GM12878 (cell line): ENCODE measurements around the gene DST. TPM values are rescaled to one million over a fixed set of nuclear protein-coding genes. Genes with fewer than 3 reads are reported as not detected.

ENCODE experiments used
- ATAC-seq: fragments of 200-7000 bp; cut with Tn5 transposase; 3 replicates; pipeline ENCODE4 v1.9.1; 2020; ENCODE audit warnings: mild to moderate bottlenecking, moderate library complexity
- BruUV-seq: library from RNA; stranded (reverse); fragments of 400-500 nt; replicated peaks from 2 replicates; lab custom pipeline; 2021; lab: Mats Ljungman, UMichigan
- CTCF ChIA-PET: fragments of 300-600 bp; sonication (Branson Sonifier 250); formaldehyde crosslinking; extraction: SDS; loops from one replicate; lab custom pipeline; 2021; ENCODE audit warnings: inconsistent platforms; lab: Yijun Ruan, JAX
- POLR2A ChIA-PET: fragments of 350-600 bp; formaldehyde crosslinking; extraction: SDS; loops from one replicate; lab custom pipeline; 2021; ENCODE audit warnings: inconsistent platforms; lab: Charles Lee
- RAD21 ChIA-PET: fragments of 300-600 bp; sonication (Branson Sonifier 250); formaldehyde crosslinking; loops from one replicate; lab custom pipeline; 2023; ENCODE audit warnings: antibody characterized with exemption; ENCODE audit not compliant: unreplicated experiment; lab: Charles Lee
- SMC1A ChIA-PET: fragments of 300-600 bp; sonication (Branson Sonifier 250); formaldehyde crosslinking; loops from one replicate; lab custom pipeline; 2023; ENCODE audit not compliant: unreplicated experiment, uncharacterized antibody; lab: Charles Lee
- DNase-seq: peaks from one replicate; pipeline ENCODE4 v3.0.0-alpha.2; 2011; ENCODE audit warnings: low read depth, low spot score
- FAIRE-seq: peaks from 3 replicates; lab custom pipeline; 2011; peaks lifted over from hg19 to GRCh38; lab: Jason Lieb, UNC
- H2AFZ ChIP-seq: 2 replicates; pipeline ENCODE4 v1.6.0; 2011; ENCODE audit warnings: low read depth, low read length, control low read depth; ENCODE audit not compliant: control insufficient read depth
- H3K27ac ChIP-seq: 2 replicates; pipeline ENCODE4 v1.5.1; 2011; ENCODE audit warnings: control low read depth; ENCODE audit not compliant: control insufficient read depth, insufficient read depth
- H3K27me3 ChIP-seq, 2 experiments: replicated peaks in 1 of 2; 2 replicates each; pipeline versions ENCODE4 v1.6.0 to v1.6.1; 2011; ENCODE audit warnings: low read length in 1 of 2; ENCODE audit not compliant: control insufficient read depth in 2 of 2, insufficient read depth in 2 of 2
- H3K36me3 ChIP-seq, 2 experiments: 2 replicates each; pipeline ENCODE4 v1.5.1; 2011; ENCODE audit warnings: low read length in 1 of 2; ENCODE audit not compliant: control insufficient read depth in 2 of 2, insufficient read depth in 2 of 2
- H3K4me1 ChIP-seq: 2 replicates; pipeline ENCODE4 v1.6.1; 2011; ENCODE audit warnings: mild to moderate bottlenecking, low read length, moderate library complexity, mixed read lengths; ENCODE audit not compliant: control insufficient read depth, insufficient read depth
- H3K4me2 ChIP-seq: 2 replicates; pipeline ENCODE4 v1.6.0; 2011; ENCODE audit warnings: control low read depth; ENCODE audit not compliant: control insufficient read depth, insufficient read depth
- H3K4me3 ChIP-seq: fragments of 200-600 bp; sonication (generic); 2 replicates; pipeline ENCODE4 v1.5.1; 2016
- H3K79me2 ChIP-seq: 2 replicates; pipeline ENCODE4 v1.6.0; 2011; ENCODE audit warnings: low read length; ENCODE audit not compliant: control insufficient read depth, insufficient read depth
- H3K9ac ChIP-seq: 2 replicates; pipeline ENCODE4 v1.8.0; 2011; ENCODE audit warnings: low read length, control low read depth, mixed read lengths; ENCODE audit not compliant: control insufficient read depth, insufficient read depth
- H3K9me3 ChIP-seq: replicated peaks from 3 replicates; pipeline ENCODE4 v1.5.1; 2011; ENCODE audit warnings: mild to moderate bottlenecking, low read length; ENCODE audit not compliant: control insufficient read depth, insufficient read depth
- H4K20me1 ChIP-seq: 2 replicates; pipeline ENCODE4 v1.6.0; 2011; ENCODE audit not compliant: control insufficient read depth, insufficient read depth
- BRCA1 ChIP-seq: IDR thresholded peaks from 2 replicates; pipeline ENCODE4 v1.6.1; 2011; ENCODE audit warnings: low read depth, low read length, improper control_type of control experiment
- CBX5 ChIP-seq: sonication (generic); IDR thresholded peaks from 2 replicates; pipeline ENCODE4 v1.6.1; 2016; ENCODE audit warnings: low read depth, moderate library complexity, mild to moderate bottlenecking, inconsistent platforms
- CHD4 ChIP-seq: fragments of 200-600 bp; sonication (generic); IDR thresholded peaks from 2 replicates; pipeline ENCODE4 v1.6.1; 2016; ENCODE audit warnings: mild to moderate bottlenecking
- MEF2B ChIP-seq: fragments of 450-650 bp; IDR thresholded peaks from 2 replicates; pipeline ENCODE4 v1.6.1; 2018; ENCODE audit warnings: mild to moderate bottlenecking, moderate library complexity; ENCODE audit not compliant: partially characterized antibody, poor library complexity, severe bottlenecking
- MYB ChIP-seq: fragments of 150-350 bp; IDR thresholded peaks from 2 replicates; pipeline ENCODE4 v1.6.1; 2014; ENCODE audit warnings: mild to moderate bottlenecking, low read depth, low read length, borderline replicate concordance
- NR2C2 ChIP-seq: IDR thresholded peaks from 2 replicates; pipeline ENCODE4 v1.6.1; 2011; ENCODE audit warnings: borderline replicate concordance, low read depth; ENCODE audit not compliant: control insufficient read depth, insufficient read length
- POLR2A ChIP-seq: IDR thresholded peaks from 2 replicates; pipeline ENCODE4 v1.6.1; 2011; ENCODE audit warnings: low read depth, mild to moderate bottlenecking, low read length
- POLR2AphosphoS2 ChIP-seq: IDR thresholded peaks from 2 replicates; pipeline ENCODE4 v1.6.1; 2011; ENCODE audit warnings: low read depth, mild to moderate bottlenecking, low read length, improper control_type of control experiment, moderate library complexity
- REST ChIP-seq: IDR thresholded peaks from 2 replicates; pipeline ENCODE4 v1.6.1; 2012; ENCODE audit warnings: mild to moderate bottlenecking, low read depth, low read length
- SPI1 ChIP-seq: IDR thresholded peaks from 2 replicates; pipeline ENCODE4 v1.6.1; 2011; ENCODE audit warnings: low read depth, mild to moderate bottlenecking, low read length, moderate library complexity, borderline replicate concordance; ENCODE audit not compliant: insufficient read depth
- SREBF1 ChIP-seq: IDR thresholded peaks from 2 replicates; pipeline ENCODE4 v1.6.1; 2012; ENCODE audit warnings: mild to moderate bottlenecking, low read length
- SREBF2 ChIP-seq: IDR thresholded peaks from 2 replicates; pipeline ENCODE4 v1.6.1; 2012; ENCODE audit warnings: mild to moderate bottlenecking, low read length
- TBL1XR1 ChIP-seq: IDR thresholded peaks from 2 replicates; pipeline ENCODE4 v1.6.1; 2012; ENCODE audit warnings: low read depth, low read length, improper control_type of control experiment
- TCF12 ChIP-seq: IDR thresholded peaks from 2 replicates; pipeline ENCODE4 v1.6.1; 2011; ENCODE audit warnings: low read depth, mild to moderate bottlenecking, low read length
- TCF7 ChIP-seq: IDR thresholded peaks from 2 replicates; pipeline ENCODE4 v1.6.1; 2014; ENCODE audit warnings: antibody characterized with exemption, borderline replicate concordance
- ZNF24 ChIP-seq: fragments of 450-650 bp; IDR thresholded peaks from 2 replicates; pipeline ENCODE4 v1.6.1; 2017; ENCODE audit warnings: antibody characterized with exemption, mild to moderate bottlenecking
- ZNF274 ChIP-seq: IDR thresholded peaks from one replicate; pipeline ENCODE4 v1.8.0; 2011; ENCODE audit not compliant: insufficient read length, insufficient read depth
- WGBS: methylation state at CpG from one replicate; pipeline ENCODE4 v1.1.6; 2016; ENCODE audit warnings: low lambda C conversion rate; ENCODE audit not compliant: insufficient replicate concordance, insufficient coverage; ENCODE audit errors: missing lambda C conversion rate; 5-methylcytosine and 5-hydroxymethylcytosine counted together
- in situ Hi-C: fragments of 300-500 bp; cut with MboI; formaldehyde crosslinking; loops from 9 replicates; pipeline ENCODE4 v1.14.3; 2018; ENCODE audit warnings: mixed read lengths
- intact Hi-C: fragments of 100-400 bp; cut with micrococcal nuclease; formaldehyde crosslinking; loops from one replicate; pipeline ENCODE4 v1.14.2; 2022; ENCODE audit not compliant: unreplicated experiment
- polyA plus RNA-seq, 11 experiments: library from polyadenylated mRNA; depleted of rRNA in 4 of 11; unstranded in 6 of 11; stranded (reverse) in 5 of 11; fragments of >200 nt; fragmentation: Nextera tagmentation in 4 of 11; fragmentation: Illumina TruSeq in 1 of 11; extraction: Ambion mirVana in 4 of 11; extraction: Trizol in 1 of 11; gene quantifications; 1 replicate in 1 of 11; 2 replicates in 10 of 11; pipeline versions ENCODE4 v1.2.1 to v1.2.3, GENCODE V29; 2011 to 2016; ENCODE audit warnings: inconsistent platforms in 2 of 11, missing spikeins in 2 of 11, low read depth in 1 of 11
- total RNA-seq, 4 experiments: library from RNA; depleted of rRNA in 3 of 4; stranded (reverse); fragments of >200 nt in 3 of 4; fragmentation: Illumina TruSeq in 1 of 4; extraction: Trizol in 1 of 4; gene quantifications; 2 replicates each; pipeline versions ENCODE4 v1.2.1 to v1.2.3, GENCODE V29; 2013 to 2021

DST gene
- total and polyA plus RNA-seq, 10 of the 15 experiments (the other 5 are each of a cell fraction or from before 2014, with no cell fraction given) = 32.1 to 156 (median 75.0) TPM

DNA sequence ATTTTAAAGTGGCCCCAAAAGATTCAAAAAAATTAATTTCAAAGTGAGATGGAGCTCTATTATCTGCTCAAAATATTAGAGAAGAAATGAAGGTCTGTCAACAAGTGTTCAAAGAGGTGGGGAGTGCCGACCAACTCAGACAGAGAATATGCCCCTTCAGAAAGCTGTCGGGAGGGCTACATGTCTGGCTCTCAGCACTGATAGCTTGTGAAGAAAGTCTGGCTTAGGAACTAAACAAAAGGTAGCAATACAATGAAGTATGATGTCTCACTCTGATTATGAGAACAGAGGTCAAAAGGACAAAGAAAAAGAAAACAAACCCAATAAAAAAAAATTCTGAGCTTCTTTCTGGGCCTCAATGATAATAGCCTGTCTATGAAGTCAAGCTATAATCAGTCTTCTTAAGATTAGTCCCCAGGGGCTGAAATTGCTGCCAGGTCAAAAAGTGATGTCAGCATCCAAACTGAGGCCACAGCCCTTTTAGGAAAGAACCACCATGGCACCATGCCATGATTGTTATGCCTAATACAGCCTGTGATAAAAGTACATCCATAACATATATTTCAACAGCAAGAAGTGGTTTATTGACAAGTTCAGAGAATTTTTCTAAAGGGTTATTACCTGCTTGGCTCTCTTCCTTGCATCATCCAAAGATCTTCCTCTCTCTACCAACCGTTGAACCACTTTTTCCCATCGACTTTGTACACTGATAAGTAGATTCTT, 150.9 kb downstream of the DST start:
- ChIA-PET CTCF (interaction anchor here (0.9 to 1.0 kb wide), 3 partner anchors 57 to 103 kb away, joined by 3 read pairs; no protein-coding TSS in a partner anchor), RAD21 (interaction anchor here (0.6 to 1.6 kb wide), 2 partner anchors 8 to 58 kb away, joined by 3 to 5 read pairs; no protein-coding TSS in a partner anchor)
- FAIRE-seq = no peak

GRCh38 chr6:56490993-56491392, 151.7 kb downstream of the DST start:
- H2AFZ ChIP-seq = no peak overlapping the region
- no peak for TF ChIP-seq TCF7
- no peak for TF ChIP-seq SREBF1
- TF ChIP-seq POLR2AphosphoS2 = no peak
- TF ChIP-seq POLR2A = no peak
- TF ChIP-seq SPI1 = no peak
- TF ChIP-seq ZNF274 = no peak
- TF ChIP-seq TCF12 = no peak
- TF ChIP-seq NR2C2 = no peak
- no peak for TF ChIP-seq REST
- no peak for TF ChIP-seq MEF2B
- no peak for TF ChIP-seq CBX5

More for the DNA sequence above, 150.9 kb downstream of the DST start:
- H3K4me3 ChIP-seq = no peak overlapping the region
- in situ Hi-C loops (no loop called here), intact Hi-C loops (no loop called here)
- no peaks in the 10 kb centered on the region for H3K27me3 ChIP-seq
- DNase-seq = no peak
- no peak overlapping the region for H3K9ac ChIP-seq
- ChIA-PET SMC1A (interaction anchor here (0.7 to 1.4 kb wide), 5 partner anchors 8 to 51 kb away, joined by 3 read pairs; no protein-coding TSS in a partner anchor), POLR2A (no interaction called here)
- WGBS = 64% methylated on average over 4 of the region's 4 CpGs
- TF ChIP-seq NR2C2 = no peak
- no peak for TF ChIP-seq SREBF2
- no peak for TF ChIP-seq CHD4
- no peak for TF ChIP-seq ZNF24
- no peak for TF ChIP-seq MYB
- no peak for TF ChIP-seq BRCA1
- no peak for TF ChIP-seq TBL1XR1
- H3K79me2 ChIP-seq = no peaks in the 10 kb centered on the region
- H3K27ac ChIP-seq = no peak overlapping the region
- no peaks in the 10 kb centered on the region for H3K4me1 ChIP-seq
- peaks cover 6 to 30% of the 10 kb centered on the region in 2 experiments for H3K36me3 ChIP-seq
- no TSS peak for BruUV-seq
- no peaks in the 10 kb centered on the region for H4K20me1 ChIP-seq
- no peaks in the 10 kb centered on the region for H3K9me3 ChIP-seq
- no peak for ATAC-seq
- no peak overlapping the region for H2AFZ ChIP-seq
- H3K4me2 ChIP-seq = no peak overlapping the region

More at GRCh38 chr6:56490993-56491392, 151.7 kb downstream of the DST start:
- H3K9ac ChIP-seq = no peak overlapping the region
- no peak overlapping the region for H3K4me3 ChIP-seq
- POLR2A ChIA-PET = no interaction called here
- no peak overlapping the region for H3K4me2 ChIP-seq
- no peaks in the 10 kb centered on the region for H3K4me1 ChIP-seq
- no peak overlapping the region for H3K27ac ChIP-seq
- no TSS peak for BruUV-seq
- no peak for ATAC-seq
- FAIRE-seq = no peak
- intact Hi-C loops = no loop called here
- RAD21 ChIA-PET = interaction anchor here (1.6 kb wide), 1 partner anchor 58 kb away, joined by 5 read pairs; no protein-coding TSS in a partner anchor
- SMC1A ChIA-PET = interaction anchor here (1.0 to 1.3 kb wide), 3 partner anchors 14 to 51 kb away, joined by 3 read pairs; no protein-coding TSS in a partner anchor
- DNase-seq = no peak
- no peaks in the 10 kb centered on the region for H3K79me2 ChIP-seq
- H4K20me1 ChIP-seq = no peaks in the 10 kb centered on the region
- peaks cover 6 to 31% of the 10 kb centered on the region in 2 experiments for H3K36me3 ChIP-seq
- in situ Hi-C loops = no loop called here
- WGBS = 67% methylated on average over 2 of the region's 2 CpGs
- H3K9me3 ChIP-seq = no peaks in the 10 kb centered on the region
- CTCF ChIA-PET = interaction anchor here (1.0 kb wide), 1 partner anchor 58 kb away, joined by 3 read pairs; no protein-coding TSS in a partner anchor
- no peaks in the 10 kb centered on the region for H3K27me3 ChIP-seq
